HG03159 (cell line): ENCODE data around the gene KIR3DL3.
"Not testable (repeated sequence)": the region's sequence is repeated elsewhere in the genome, so short reads cannot be mapped to it uniquely, and the experiment has no call there.

ENCODE experiments used
- ATAC-seq: cut with Tn5 transposase; IDR thresholded peaks from one replicate; pipeline ENCODE4 v1.9.1; 2021; ENCODE audit warnings: mild to moderate bottlenecking, moderate library complexity; ENCODE audit not compliant: unreplicated experiment

Gene KIR3DL3

DNA sequence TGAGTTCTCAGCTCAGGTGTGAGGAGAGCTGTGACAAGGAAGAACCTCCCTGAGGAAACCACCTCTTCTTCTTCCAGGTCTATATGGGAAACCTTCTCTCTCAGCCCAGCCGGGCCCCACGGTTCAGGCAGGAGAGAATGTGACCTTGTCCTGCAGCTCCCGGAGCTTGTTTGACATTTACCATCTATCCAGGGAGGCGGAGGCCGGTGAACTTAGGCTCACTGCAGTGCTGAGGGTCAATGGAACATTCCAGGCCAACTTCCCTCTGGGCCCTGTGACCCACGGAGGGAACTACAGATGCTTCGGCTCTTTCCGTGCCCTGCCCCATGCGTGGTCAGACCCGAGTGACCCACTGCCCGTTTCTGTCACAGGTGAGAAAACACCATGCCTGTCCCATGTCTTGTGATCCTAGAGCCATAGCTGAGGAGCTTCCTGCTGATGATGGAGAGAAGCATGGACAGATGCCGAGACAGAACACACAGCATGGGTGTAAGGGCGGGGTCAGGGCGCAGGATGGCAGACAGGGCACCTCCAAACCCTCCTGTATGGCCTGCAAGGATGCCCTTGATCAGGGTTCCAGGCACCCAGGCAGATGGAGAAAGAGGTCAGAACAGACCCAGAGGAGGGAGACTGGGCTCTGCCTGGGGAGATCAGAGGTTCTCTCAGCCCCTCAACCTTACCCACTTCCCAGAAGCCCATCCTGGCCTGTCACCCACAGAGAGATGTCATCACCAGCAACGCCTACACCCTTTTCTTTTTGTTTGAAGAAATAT, 5.4 kb downstream of the KIR3DL3 start:
- no peak for ATAC-seq

DNA sequence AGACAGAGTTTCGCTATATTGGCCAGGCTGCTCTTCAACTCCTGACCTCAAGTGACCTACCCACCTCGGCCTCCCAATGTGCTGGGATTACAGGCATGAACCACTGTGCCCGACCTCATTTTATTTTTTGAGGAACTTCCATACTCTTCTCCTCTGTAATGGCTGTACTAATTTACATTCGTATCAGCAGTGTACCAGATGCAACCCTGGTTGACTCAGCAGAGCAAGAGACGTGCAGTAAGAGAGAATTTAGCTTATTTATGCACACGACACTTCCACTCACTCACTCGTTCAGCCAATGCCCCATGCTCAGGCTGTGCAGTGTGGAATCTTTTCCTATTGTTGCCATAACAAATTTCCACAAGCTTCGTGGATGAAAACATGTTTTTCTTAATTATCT, 6.9 kb downstream of the KIR3DL3 start:
- ATAC-seq = no peak

DNA sequence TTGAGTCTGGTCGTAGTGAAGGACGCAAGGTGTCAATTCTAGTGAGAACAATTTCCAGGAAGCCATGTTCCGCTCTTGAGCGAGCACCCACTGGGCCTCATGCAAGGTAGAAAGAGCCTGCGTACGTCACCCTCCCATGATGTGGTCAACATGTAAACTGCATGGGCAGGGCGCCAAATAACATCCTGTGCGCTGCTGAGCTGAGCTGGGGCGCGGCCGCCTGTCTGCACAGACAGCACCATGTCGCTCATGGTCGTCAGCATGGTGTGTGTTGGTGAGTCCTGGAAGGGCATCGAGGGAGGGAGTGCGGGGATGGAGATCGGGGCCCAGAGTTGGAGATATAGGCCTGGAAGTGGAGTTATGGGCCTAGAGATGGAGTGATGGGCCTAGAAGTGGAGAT, 14.1 kb downstream of the KIR3DL3 start, which contains the start of gene KIR2DL3:
TSS of gene KIR2DL3 (plus strand) at position 208 of the 400 bp plus-strand sequence. CDS start at position 241, 33 bp downstream.
- ATAC-seq = not testable (repeated sequence)

DNA sequence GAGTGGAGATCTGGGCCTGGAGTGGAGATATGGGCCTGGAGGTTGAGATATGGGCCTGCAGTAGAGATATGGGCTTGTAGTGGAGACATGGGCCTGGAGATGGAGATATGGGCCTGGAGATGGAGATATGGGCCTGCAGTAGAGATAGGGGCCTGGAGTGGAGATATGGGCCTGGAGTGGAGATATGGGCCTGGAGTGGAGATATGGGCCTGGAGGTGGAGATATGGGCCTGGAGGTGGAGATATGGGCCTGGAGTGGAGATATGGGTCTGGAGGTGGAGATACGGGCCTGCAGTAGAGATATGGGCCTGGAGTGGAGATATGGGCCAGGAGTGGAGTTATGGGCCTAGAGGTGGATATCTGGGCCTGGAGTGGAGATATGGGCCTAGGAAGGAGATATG, 14.5 kb downstream of the KIR3DL3 start:
- ATAC-seq = no peak

DNA sequence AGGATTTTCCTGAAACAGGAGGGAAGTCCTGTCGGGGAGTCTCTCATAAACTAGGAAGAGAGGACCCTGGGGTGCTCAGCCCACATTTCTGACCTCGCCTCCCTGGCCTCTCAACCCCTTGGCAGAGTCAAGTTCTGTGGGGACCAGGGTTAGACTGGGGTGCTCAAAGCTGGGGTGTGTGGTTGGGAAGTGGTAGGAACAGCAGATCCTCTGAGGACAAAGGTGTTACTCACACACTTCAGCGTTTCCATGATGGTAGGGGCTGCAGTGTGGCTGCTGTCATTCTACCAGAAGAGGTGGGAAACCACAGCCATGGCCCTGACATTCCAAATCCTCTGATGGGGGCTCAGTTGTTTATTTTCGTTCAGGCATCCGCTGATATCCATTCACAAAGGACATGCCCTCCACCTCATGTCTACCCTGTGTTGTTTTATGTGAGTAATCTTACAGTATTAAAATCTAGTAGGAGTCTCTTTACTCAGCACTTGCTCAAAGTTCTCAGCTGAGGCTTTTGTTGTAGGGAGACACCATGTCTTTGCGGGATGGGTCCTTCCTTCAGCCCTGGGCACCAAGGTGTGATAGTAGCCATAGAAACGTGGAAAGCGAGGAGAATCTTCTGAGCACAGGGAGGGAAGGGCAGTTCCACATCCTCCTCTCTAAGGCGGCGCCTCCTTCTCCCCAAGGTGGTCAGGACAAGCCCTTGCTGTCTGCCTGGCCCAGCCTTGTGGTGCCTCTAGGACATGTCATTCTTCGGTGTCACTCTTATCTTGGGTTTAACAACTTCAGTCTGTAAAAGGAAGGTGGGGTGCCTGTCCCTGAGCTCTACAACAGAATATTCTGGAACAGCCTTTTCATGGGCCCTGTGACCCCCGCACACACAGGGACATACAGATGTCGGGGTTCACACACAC, 15.6 kb downstream of the KIR3DL3 start:
- ATAC-seq = no peak

DNA sequence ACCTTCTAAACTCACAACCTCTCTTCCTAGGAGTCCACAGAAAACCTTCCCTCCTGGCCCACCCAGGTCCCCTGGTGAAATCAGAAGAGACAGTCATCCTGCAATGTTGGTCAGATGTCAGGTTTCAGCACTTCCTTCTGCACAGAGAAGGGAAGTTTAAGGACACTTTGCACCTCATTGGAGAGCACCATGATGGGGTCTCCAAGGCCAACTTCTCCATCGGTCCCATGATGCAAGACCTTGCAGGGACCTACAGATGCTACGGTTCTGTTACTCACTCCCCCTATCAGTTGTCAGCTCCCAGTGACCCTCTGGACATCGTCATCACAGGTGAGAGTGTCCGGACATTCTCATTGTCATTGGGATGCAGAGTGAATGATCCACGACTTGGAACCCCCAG, 17.7 kb downstream of the KIR3DL3 start:
- not testable (repeated sequence) for ATAC-seq

DNA sequence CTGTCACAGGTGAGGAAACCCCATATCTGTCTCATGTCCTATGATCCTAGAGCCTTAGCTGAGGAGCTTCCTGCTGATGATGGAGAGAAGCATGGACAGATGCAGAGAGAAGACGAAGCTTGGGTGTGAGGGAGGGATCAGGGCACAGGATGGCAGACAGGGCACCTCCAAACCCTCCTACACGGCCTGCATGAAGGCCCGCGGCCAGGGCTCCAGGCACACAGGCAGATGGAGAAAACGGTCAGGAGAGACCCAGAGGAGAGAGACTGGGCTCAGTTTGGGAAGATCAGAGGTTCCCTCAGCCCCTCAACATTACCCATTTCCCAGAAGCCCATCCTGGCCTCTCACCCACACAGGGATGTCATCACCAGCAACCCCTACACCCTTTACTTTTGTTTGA, 19.8 kb downstream of the KIR3DL3 start:
- ATAC-seq = not testable (repeated sequence)

DNA sequence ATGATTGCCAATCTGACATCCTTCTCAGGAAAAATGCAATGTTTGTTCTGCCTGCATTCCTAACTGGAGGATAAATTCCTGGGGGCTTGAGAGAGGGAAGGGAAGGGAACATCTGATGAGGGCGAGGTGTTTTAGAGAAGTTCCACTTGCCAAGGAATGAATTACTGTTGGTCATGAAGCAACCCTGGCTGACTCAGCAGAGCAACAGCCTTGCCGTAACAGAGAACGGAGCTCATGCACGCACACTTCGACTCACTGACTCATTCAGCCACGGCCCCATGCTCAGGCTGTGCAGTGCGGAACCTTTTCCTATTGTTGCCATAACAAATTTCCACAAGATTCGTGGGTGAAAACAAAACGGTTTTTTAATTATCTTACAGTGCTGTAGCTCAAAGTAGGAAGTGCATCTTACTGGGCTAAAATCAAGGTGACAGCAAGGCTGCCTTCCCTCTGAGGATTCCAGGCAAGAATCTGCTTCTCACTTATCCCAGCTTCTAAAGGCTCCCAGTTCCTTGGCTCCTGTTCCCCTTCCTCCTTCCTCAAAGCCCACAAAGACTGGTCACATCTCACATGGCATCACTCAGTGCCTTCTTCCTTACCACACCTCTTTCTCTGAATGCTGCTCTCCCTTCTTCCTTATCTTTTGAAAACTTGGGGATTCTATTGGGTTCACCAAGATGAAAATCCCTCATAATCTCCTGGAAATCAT, 23.5 kb downstream of the KIR3DL3 start:
- ATAC-seq = not testable (repeated sequence)

DNA sequence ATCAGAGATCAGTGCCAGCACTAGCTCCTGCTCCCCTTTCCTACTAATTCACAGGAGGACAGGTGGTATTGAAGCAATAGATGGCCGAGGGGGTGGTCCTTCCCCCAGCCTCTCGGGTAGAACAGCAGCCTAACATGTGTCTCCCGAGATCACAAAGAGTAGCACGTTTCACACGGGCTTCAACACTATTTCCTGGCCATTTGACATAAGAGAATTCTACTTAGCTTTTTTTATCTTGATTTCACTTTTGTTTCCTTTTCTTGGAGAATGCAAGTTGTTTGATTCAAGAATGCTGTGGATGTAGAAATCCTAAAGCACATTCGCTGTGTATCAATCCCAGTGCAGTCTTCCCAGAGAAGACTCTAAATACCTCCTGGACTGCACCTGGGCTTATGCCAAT, 26.0 kb downstream of the KIR3DL3 start:
- ATAC-seq = not testable (repeated sequence)

DNA sequence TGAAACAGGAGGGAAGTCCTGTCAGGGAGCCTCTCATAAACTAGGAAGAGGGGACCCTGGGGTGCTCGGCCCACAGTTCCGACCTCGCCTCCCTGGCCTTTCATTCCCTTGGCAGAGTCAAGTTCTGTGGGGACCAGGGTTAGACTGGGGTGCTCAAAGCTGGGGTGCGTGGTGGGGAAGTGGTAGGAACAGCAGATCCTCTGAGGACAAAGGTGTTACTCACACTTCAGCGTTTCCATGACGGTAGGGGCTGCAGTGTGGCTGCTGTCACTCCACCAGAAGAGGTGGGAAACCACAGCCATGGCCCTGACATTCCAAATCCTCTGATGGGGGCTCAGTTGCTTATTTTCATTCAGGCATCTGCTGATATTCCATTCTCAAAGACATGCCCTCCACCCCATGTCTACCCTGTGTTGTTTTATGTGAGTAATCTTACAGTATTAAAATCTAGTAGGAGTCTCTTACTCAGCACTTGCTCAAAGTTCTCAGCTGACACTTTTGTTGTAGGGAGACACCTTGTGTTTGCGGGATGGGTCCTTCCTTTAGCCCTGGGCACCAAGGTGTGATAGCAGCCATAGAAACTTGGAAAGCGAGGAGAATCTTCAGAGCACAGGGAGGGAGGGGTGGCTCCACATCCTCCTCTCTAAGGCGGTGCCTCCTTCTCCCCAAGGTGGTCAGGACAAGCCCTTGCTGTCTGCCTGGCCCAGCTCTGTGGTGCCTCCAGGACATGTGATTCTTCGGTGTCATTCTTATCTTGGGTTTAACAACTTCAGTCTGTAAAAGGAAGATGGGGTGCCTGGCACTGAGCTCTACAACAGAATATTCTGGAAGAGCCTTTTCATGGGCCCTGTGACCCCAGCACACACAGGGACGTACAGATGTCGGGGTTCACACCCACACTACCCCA, 32.2 kb downstream of the KIR3DL3 start:
- not testable (repeated sequence) for ATAC-seq

DNA sequence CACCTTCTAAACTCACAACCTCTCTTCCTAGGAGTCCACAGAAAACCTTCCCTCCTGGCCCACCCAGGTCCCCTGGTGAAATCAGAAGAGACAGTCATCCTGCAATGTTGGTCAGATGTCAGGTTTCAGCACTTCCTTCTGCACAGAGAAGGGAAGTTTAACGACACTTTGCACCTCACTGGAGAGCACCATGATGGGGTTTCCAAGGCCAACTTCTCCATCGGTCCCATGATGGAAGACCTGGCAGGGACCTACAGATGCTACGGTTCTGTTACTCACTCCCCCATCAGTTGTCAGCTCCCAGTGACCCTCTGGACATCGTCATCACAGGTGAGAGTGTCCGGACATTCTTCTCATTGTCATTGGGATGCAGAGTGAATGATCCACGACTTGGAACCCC, 34.3 kb downstream of the KIR3DL3 start:
- not testable (repeated sequence) for ATAC-seq

DNA sequence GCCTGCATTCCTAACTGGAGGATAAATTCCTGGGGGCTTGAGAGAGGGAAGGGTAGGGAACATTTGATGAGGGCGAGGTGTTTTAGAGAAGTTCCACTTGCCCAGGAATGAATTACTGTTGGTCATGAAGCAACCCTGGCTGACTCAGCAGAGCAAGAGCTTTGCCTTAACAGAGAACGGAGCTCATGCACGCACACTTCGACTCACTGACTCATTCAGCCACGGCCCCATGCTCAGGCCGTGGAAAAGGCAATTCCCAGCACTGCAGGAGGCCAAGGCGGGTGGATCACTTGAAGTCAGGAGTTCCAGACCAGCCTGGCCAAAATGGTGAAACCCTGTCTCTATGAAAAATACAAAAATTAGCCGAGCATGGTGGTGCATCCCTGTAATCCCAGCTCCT, 40.0 kb downstream of the KIR3DL3 start:
- not testable (repeated sequence) for ATAC-seq

DNA sequence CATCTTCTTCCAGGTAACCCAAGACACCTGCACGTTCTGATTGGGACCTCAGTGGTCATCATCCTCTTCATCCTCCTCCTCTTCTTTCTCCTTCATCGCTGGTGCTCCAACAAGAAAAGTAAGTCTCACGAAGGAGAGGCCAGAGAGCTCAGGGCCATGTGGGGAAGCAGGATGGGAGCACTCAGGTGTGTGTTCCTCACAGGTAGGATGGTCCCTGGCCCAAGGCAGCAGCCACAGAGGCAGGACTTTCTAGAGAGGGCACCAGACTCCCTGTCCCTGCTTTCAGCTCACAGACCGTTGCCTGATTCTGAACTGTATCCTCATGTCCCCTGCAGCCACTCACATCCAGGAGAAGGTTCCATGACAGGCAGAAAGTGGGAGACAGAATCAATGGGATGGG, 42.2 kb downstream of the KIR3DL3 start:
- ATAC-seq = not testable (repeated sequence)

DNA sequence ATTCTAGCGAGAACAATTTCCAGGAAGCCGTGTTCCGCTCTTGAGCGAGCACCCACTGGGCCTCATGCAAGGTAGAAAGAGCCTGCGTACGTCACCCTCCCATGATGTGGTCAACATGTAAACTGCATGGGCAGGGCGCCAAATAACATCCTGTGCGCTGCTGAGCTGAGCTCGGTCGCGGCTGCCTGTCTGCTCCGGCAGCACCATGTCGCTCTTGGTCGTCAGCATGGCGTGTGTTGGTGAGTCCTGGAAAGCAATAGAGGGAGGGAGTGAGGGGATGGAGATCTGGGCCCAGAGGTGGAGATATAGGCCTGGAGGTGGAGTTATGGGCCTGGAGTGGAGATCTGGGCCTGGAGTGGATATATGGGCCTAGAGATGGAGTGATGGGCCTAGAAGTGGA, 45.4 kb downstream of the KIR3DL3 start, which contains the start of gene KIR2DL1:
TSS of gene KIR2DL1 (plus strand) at position 148 of the 400 bp plus-strand sequence. CDS start at position 206, 58 bp downstream.
- not testable (repeated sequence) for ATAC-seq

DNA sequence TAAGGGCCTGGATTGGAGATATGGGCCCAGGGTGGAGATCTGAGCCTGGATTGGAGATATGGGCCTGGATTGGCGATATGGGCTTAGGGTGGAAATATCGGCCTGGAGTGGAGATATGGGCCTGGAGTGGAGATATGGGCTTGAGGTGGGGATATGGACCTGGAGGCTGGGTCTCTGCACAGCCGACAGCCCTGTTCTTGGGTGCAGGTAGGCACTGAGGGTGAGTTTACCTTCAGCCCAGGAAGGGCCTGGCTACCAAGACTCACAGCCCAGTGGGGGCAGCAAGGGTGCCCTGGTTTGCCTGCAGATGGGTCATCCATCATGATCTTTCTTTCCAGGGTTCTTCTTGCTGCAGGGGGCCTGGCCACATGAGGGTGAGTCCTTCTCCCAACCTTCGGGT, 46.3 kb downstream of the KIR3DL3 start:
- not testable (repeated sequence) for ATAC-seq

DNA sequence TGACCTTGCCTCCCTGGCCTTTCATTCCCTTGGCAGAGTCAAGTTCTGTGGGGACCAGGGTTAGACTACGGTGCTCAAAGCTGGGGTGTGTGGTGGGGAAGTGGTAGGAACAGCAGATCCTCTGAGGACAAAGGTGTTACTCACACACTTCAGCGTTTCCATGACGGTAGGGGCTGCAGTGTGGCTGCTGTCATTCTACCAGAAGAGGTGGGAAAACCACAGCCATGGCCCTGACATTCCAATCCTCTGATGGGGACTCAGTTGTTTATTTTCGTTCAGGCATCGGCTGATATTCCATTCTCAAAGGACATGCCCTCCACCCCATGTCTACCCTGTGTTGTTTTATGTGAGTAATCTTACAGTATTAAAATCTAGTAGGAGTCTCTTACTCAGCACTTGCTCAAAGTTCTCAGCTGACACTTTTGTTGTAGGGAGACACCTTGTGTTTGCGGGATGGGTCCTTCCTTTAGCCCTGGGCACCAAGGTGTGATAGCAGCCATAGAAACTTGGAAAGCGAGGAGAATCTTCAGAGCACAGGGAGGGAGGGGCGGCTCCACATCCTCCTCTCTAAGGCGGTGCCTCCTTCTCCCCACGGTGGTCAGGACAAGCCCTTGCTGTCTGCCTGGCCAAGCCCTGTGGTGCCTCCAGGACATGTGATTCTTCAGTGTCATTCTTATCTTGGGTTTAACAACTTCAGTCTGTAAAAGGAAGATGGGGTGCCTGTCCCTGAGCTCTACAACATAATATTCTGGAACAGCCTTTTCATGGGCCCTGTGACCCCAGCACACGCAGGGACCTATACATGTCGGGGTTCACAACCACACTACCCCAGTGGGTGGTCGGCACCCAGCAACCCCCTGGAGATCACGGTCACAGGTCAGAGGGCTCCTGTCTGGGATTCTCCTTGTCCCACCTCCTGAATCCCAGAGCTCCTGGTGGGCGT, 47.0 kb downstream of the KIR3DL3 start:
- not testable (repeated sequence) for ATAC-seq

DNA sequence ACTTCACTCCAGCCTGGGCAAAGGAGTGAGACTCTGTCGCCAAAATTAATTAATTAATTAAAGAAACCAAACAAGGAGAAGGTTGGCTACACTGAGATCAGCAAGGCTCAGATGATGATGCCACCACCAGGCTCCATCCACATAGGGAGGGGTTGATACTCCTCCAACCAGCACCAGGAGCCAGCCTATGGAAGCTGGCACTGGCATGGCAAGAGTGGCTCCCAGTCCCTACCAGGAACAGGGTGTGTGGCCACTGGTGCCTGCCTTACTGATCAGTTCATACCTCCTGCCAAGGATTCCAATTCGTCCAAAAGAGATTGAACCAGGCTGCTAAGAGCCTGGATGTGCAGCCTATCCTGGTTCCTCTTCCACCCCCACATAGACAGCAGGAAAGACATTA, 48.4 kb downstream of the KIR3DL3 start:
- not testable (repeated sequence) for ATAC-seq

DNA sequence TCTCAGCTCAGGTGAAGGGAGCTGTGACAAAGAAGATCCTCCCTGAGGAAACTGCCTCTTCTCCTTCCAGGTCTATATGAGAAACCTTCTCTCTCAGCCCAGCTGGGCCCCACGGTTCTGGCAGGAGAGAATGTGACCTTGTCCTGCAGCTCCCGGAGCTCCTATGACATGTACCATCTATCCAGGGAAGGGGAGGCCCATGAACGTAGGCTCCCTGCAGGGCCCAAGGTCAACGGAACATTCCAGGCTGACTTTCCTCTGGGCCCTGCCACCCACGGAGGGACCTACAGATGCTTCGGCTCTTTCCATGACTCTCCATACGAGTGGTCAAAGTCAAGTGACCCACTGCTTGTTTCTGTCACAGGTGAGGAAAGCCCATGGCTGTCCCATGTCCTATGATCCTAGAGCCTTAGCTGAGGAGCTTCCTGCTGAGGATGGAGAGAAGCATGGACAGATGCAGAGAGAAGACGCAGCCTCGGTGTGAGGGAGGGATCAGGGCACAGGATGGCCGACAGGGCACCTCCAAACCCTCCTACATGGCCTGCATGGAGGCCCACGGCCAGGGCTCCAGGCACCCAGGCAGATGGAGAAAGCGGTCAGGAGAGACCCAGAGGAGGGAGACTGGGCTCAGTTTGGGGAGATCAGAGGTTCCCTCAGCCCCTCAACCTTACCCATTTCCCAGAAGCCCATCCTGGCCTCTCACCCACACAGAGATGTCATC, 51.0 kb downstream of the KIR3DL3 start:
- ATAC-seq = not testable (repeated sequence)
